IPS DF 4.7 (cell line): ENCODE measurements around the gene TBC1D13.
"Not testable (repeated sequence)": the region's sequence is repeated elsewhere in the genome, so short reads cannot be mapped to it uniquely, and the experiment has no call there.

Experiments used
- DNase-seq: peaks from one replicate; pipeline ENCODE4 v3.0.0-alpha.2; 2013; ENCODE audit warnings: low spot score; ENCODE audit errors: extremely low read depth

The TBC1D13 gene

DNA sequence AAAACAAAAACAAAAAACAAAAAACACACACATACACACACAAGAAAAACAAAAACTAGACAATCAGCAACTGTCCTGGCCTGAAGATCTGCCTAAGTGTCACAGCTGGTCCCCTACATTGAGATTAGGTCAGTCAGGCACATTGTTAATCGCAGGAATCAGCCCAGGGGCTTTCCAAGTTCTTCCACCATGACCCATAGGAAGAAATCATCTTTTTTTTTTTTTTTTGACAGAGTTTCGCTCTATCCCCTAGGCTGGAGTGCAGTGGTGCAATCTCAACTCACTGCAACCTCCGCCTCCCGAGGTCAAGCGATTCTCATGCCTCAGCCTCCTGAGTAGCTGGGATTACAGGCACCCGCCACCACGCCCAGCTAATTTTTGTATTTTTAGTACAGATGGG lies 56.1 kb downstream of the TBC1D13 start:
- DNase-seq: not testable (repeated sequence)

DNA sequence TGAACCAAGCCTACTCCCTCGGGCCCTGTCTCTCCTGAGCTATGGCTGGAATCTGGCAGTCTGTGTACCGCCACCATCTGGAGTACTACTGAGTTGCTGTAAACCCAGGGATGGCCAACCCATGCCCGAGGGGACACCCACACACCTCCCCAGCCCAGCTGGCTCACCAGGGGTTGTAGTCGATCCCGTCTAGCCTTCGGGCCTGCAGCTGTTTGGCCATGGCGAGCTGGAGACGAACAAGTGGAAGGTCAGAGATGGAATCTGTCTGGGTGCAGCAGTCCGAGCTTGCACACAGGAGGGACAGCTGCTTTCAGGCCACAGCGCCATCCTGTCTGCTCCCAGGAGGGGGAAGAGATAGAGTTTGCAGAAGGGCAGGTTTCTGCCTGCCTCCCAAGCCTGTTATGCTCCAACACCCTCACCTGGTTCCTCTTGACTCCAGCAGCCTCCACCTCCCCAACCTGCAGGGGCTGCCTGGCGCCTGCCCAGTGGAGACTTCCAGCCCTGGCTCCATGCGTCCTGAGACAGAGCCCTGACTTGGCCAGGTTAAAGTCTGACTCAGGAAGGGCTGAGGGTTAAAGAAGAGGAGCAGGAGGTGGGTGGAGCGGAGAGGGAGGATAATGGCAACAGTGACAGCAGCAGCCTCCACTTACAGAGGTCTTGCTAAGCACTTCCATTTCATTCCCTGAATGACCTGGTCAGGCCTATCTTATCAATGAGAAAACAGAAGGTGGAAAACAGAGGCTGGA lies 58.3 kb downstream of the TBC1D13 start:
- no peak for DNase-seq

DNA sequence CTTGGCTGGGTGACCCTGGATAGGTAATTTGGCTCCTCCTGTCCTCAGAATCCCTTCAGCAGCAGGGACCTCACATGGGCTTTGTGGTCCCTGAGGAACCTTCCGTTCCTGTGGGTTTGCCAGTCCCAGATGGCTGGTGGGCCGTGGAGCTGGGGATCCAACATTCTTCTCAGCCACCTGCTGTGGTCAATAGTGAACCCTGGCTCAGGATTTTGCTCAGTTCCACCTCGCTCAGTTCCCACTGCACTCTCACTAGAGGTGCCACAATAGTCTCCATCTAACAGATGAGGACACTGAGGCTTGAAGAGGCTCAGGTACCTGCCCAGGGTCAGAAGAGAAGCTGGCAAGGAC lies 59.6 kb downstream of the TBC1D13 start:
- no peak for DNase-seq

DNA sequence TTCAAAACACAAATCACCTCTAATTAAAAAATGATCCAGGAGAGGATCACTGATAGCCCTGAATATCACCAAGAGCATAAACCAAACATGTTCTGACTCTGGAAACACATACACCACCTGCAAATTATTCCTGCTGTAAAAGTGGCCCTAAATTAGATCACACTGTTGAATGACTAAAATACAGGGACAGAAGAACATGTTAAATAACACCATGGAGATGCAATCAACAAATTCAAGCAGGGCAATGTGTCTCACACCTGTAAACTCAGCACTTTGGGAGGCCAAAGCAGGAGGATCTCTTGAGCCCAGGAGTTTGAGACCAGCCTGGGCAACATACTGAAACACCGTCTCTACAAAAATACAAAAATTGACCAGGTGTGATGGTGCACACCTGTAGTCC lies 60.8 kb downstream of the TBC1D13 start:
- DNase-seq: no peak

DNA sequence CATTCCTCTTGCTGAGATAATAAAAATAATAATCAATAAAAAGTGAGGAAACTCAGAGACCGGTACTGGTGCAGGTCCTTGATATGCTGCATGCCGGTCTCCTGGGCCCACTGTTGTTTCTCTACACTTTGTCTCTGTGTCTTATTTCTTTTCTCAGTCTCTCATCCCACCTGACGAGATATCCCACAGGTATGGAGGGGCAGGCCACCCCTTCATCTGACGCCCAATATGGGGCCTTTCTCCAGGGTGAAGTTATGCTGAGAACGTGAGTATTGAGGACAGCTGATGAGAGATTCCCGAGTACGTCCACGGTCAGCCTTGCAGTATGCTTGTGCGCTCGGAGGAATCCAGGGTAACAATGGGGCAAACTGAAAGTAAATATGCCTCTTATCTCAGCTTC lies 64.0 kb downstream of the TBC1D13 start:
- DNase-seq: not testable (repeated sequence)

DNA sequence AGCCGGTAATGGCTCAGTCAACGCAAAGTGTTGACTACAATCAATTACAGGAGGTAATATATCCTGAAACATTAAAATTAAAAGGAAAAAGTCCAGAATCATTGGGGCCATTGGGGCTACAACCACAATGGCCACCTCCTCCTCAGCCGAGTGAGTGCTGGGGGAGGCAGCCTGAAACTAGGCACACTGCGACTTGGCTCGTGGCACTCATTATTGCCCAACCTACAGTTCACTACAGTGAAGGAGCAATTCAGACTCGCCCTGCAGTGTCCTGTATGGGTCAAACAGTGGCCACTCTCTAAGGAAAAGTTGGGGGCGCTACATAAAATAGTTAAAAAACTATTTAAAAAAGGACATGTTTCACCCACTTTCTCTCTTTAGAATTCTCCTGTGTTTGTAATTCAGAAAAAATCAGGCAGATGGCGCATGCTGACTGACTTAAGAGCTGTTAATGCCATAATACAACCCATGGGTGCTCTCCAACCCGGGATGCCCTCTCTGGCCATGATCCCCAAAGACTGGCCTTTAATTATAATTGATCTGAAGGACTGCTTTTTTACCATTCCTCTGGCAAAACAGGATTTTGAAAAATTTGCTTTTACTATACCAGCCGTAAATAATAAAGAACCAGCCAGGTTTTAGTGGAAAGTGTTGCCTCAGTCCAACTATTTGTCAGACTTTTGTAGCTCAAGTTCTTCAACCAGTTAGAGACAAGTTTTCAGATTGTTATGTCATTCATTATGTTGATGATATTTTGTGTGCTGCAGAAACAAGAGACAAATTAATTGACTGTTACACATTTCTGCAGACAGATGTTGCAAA lies 64.9 kb downstream of the TBC1D13 start:
- DNase-seq: not testable (repeated sequence)

DNA sequence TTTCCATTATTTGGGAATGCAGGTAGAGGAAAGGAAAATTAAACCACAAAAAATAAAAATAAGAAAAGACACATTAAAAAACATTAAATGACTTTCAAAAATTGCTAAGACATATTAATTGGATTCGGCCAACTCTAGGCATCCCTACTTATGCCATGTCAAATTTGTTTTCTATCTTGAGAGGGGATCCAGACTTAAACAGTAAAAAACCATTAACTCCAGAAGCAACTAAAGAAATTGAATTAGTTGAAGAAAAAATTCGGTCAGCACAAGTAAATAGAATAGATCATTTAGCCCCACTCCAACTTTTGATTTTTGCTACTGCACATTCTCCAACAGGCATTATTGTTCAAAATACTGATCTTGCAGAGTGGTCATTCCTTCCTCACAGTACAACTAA lies 65.6 kb downstream of the TBC1D13 start:
- DNase-seq: not testable (repeated sequence)

DNA sequence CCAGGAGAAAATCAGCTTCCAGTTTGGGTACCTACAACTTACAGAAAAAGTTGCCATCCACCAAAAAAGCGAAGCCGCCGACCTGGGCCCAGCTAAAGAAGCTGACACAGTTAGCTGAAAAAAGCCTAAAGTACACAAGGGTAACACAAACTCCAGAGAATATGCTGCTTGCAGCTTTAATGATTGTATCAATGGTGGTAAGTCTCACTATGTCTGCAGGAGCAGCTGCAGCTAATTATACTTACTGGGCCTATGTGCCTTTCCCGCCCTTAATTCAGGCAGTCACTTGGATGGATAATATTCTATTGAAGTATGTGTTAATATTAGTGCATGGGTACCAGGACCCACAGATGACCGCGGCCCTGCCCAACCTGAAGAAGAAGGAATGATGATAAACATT lies 67.4 kb downstream of the TBC1D13 start:
- not testable (repeated sequence) for DNase-seq

DNA sequence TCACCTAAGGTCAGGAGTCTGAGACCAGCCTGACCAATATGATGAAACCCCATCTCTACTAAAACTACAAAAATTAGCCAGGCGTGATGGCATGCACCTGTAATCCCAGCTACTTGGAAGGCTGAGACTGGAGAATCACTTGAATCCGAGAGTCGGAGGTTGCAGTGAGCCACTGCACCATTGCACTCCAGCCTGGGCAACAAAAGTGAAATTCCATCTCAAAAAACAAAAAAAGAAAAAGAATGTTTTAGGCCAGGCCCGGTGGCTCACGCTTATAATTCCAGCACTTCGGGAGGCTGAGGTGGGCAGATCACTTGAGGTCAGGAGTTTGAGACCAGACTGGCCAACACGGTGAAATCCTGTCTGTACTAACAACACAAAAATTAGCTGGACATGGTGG lies 71.4 kb downstream of the TBC1D13 start:
- DNase-seq: not testable (repeated sequence)
